Mesenchymal stem cell (in vitro differentiated cells and primary cell): ENCODE results near the gene MICAL3.

ENCODE experiments used
- DNase-seq: peaks from one replicate; pipeline ENCODE4 v3.0.0-alpha.2; 2013
- H2AFZ ChIP-seq: one replicate; pipeline ENCODE4 v1.6.1; 2013; ENCODE audit warnings: low read depth, mild to moderate bottlenecking, control low read depth, inconsistent platforms, low read length, moderate library complexity
- H2AK5ac ChIP-seq: 2 replicates; pipeline ENCODE4 v1.6.1; 2013; ENCODE audit warnings: low read length, moderate library complexity, mild to moderate bottlenecking, inconsistent platforms; ENCODE audit not compliant: severe bottlenecking
- H2BK120ac ChIP-seq: one replicate; pipeline ENCODE4 v1.6.1; 2013; ENCODE audit warnings: low read depth, mild to moderate bottlenecking, inconsistent platforms, low read length, moderate library complexity
- H2BK12ac ChIP-seq, 2 experiments: one replicate each; pipeline ENCODE4 v1.6.1; 2013; ENCODE audit warnings: inconsistent platforms in 2 of 2, low read length in 2 of 2, mild to moderate bottlenecking in 2 of 2, moderate library complexity in 2 of 2, control low read depth in 1 of 2
- H2BK15ac ChIP-seq: one replicate; pipeline ENCODE4 v1.6.1; 2013; ENCODE audit warnings: mild to moderate bottlenecking, low read depth, inconsistent platforms; ENCODE audit not compliant: poor library complexity, severe bottlenecking
- H2BK5ac ChIP-seq: 2 replicates; pipeline ENCODE4 v1.6.1; 2013; ENCODE audit warnings: low read depth, mild to moderate bottlenecking, low read length, control low read depth, inconsistent platforms; ENCODE audit not compliant: poor library complexity, severe bottlenecking
- H3K14ac ChIP-seq, 2 experiments: one replicate each; pipeline ENCODE4 v1.6.1; 2013; ENCODE audit warnings: inconsistent platforms in 2 of 2, low read length in 2 of 2, control low read depth in 1 of 2, mild to moderate bottlenecking in 1 of 2, moderate library complexity in 1 of 2
- H3K18ac ChIP-seq, 2 experiments: one replicate each; pipeline ENCODE4 v1.6.1; 2013; ENCODE audit warnings: inconsistent platforms in 2 of 2, low read length in 2 of 2, control low read depth in 1 of 2, low read depth in 1 of 2, mild to moderate bottlenecking in 1 of 2
- H3K23ac ChIP-seq, 2 experiments: one replicate each; pipeline ENCODE4 v1.6.1; 2013; ENCODE audit warnings: inconsistent platforms in 2 of 2, low read length in 2 of 2, mild to moderate bottlenecking in 2 of 2, moderate library complexity in 2 of 2, control low read depth in 1 of 2
- H3K27ac ChIP-seq: 2 replicates; pipeline ENCODE4 v1.5.1; 2013; ENCODE audit warnings: mild to moderate bottlenecking, moderate library complexity, low read length, control low read depth, inconsistent platforms; ENCODE audit not compliant: poor library complexity, severe bottlenecking
- H3K27me3 ChIP-seq, 2 experiments: 2 replicates each; pipeline versions ENCODE4 v1.6.1 to v1.7.0; 2013; ENCODE audit warnings: low read length in 2 of 2, mild to moderate bottlenecking in 2 of 2, moderate library complexity in 2 of 2, control low read depth in 1 of 2, inconsistent platforms in 1 of 2; ENCODE audit not compliant: control insufficient read depth in 1 of 2, insufficient read depth in 1 of 2
- H3K36me3 ChIP-seq, 2 experiments: 2 replicates each; pipeline versions ENCODE4 v1.6.1 to v1.7.0; 2013; ENCODE audit warnings: low read length in 2 of 2, control low read depth in 1 of 2, inconsistent platforms in 1 of 2, low read depth in 1 of 2, mild to moderate bottlenecking in 1 of 2; ENCODE audit not compliant: insufficient read depth in 2 of 2, control insufficient read depth in 1 of 2
- H3K4ac ChIP-seq, 2 experiments: one replicate each; pipeline ENCODE4 v1.6.1; 2013; ENCODE audit warnings: inconsistent platforms in 2 of 2, low read length in 2 of 2, mild to moderate bottlenecking in 2 of 2, moderate library complexity in 2 of 2, control low read depth in 1 of 2, low read depth in 1 of 2
- H3K4me1 ChIP-seq: 2 replicates; pipeline ENCODE4 v1.6.1; 2013; ENCODE audit warnings: low read depth, low read length, control low read depth; ENCODE audit not compliant: control insufficient read depth, insufficient read depth
- H3K4me2 ChIP-seq: 2 replicates; pipeline ENCODE4 v1.6.1; 2013; ENCODE audit warnings: low read length, mild to moderate bottlenecking, inconsistent platforms; ENCODE audit not compliant: poor library complexity, severe bottlenecking
- H3K4me3 ChIP-seq, 2 experiments: 2 replicates each; pipeline versions ENCODE4 v1.5.1 to v1.7.0; 2013; ENCODE audit warnings: low read length in 2 of 2, mild to moderate bottlenecking in 2 of 2, control low read depth in 1 of 2, low read depth in 1 of 2; ENCODE audit not compliant: insufficient read depth in 1 of 2
- H3K79me1 ChIP-seq: replicated peaks from 2 replicates; pipeline ENCODE4 v1.6.1; 2013; ENCODE audit warnings: mild to moderate bottlenecking, control low read depth, low read length, inconsistent platforms; ENCODE audit not compliant: poor library complexity, severe bottlenecking
- H3K9ac ChIP-seq: 2 replicates; pipeline ENCODE4 v1.7.0; 2013; ENCODE audit warnings: mild to moderate bottlenecking, low read length, moderate library complexity
- H3K9me3 ChIP-seq: 2 replicates; pipeline ENCODE4 v1.7.0; 2013; ENCODE audit warnings: mild to moderate bottlenecking, low read length; ENCODE audit not compliant: control insufficient read depth
- H4K8ac ChIP-seq: one replicate; pipeline ENCODE4 v1.6.1; 2013; ENCODE audit warnings: inconsistent platforms, mild to moderate bottlenecking, low read length, moderate library complexity
- H4K91ac ChIP-seq: one replicate; pipeline ENCODE4 v1.6.1; 2013; ENCODE audit warnings: mild to moderate bottlenecking, low read length, inconsistent platforms
- WGBS: methylation state at CpG from one replicate; pipeline ENCODE4 v1.1.7; 2013; ENCODE audit warnings: mixed read lengths; 5-methylcytosine and 5-hydroxymethylcytosine counted together

The MICAL3 gene

GRCh38 chr22:17897426-17897825 is 126.9 kb downstream of the MICAL3 start:
- Histone ChIP-seq H3K9ac (no peak overlapping the region), H2BK120ac (no peak overlapping the region), H2BK5ac (no peak overlapping the region), H2AFZ (no peak overlapping the region), H3K36me3 (peaks cover 60 to 84% of the 10 kb centered on the region in 2 experiments), H3K27ac (no peak overlapping the region), H3K14ac (no peak overlapping the region), H3K4me2 (no peak overlapping the region), H2AK5ac (no peak overlapping the region), H3K4me3 (no peak overlapping the region), H3K4me1 (no peaks in the 10 kb centered on the region), H3K23ac (no peak overlapping the region), H4K91ac (no peak overlapping the region), H3K27me3 (no peaks in the 10 kb centered on the region), H4K8ac (no peak overlapping the region), H3K79me1 (peaks cover 37% of the 10 kb centered on the region), H2BK15ac (no peak overlapping the region), H3K9me3 (no peaks in the 10 kb centered on the region), H2BK12ac (no peak overlapping the region), H3K18ac (no peak overlapping the region), H3K4ac (no peak overlapping the region)
- DNase-seq = no peak
- 100% methylated on average over 1 of the region's 2 CpGs for WGBS

- Histone ChIP-seq H3K36me3 (peaks cover 55 to 83% of the 10 kb centered on the region in 2 experiments), H2BK15ac (no peak overlapping the region), H2AK5ac (no peak overlapping the region), H3K4me1 (peaks cover 2% of the 10 kb centered on the region), H3K27ac (no peak overlapping the region), H3K79me1 (peaks cover 37% of the 10 kb centered on the region), H4K91ac (no peak overlapping the region), H3K9ac (no peak overlapping the region), H3K14ac (no peak overlapping the region), H3K4me2 (no peak overlapping the region), H2BK5ac (no peak overlapping the region), H2BK120ac (no peak overlapping the region), H3K23ac (no peak overlapping the region), H3K9me3 (no peaks in the 10 kb centered on the region), H3K18ac (no peak overlapping the region), H3K27me3 (no peaks in the 10 kb centered on the region), H2AFZ (no peak overlapping the region), H4K8ac (no peak overlapping the region), H3K4me3 (no peak overlapping the region), H3K4ac (no peak overlapping the region), H2BK12ac (no peak overlapping the region)
- DNase-seq = no peak
- WGBS = 92% methylated on average over 14 of the region's 14 CpGs
These were observed 127.8 kb downstream of the MICAL3 start for GRCh38 chr22:17896586-17896985.

GRCh38 chr22:17893900-17894535 is 130.3 kb downstream of the MICAL3 start:
- H3K9ac ChIP-seq = no peak overlapping the region
- no peak overlapping the region for H3K4ac ChIP-seq
- 96% methylated on average over 7 of the region's 7 CpGs for WGBS
- peaks cover 30% of the 10 kb centered on the region for H3K79me1 ChIP-seq
- no peak overlapping the region for H4K91ac ChIP-seq
- DNase-seq = no peak
- H2AFZ ChIP-seq = no peak overlapping the region
- H2BK12ac ChIP-seq = no peak overlapping the region
- H3K27ac ChIP-seq = no peak overlapping the region
- no peak overlapping the region for H3K4me2 ChIP-seq
- H3K18ac ChIP-seq = no peak overlapping the region
- H3K23ac ChIP-seq = no peak overlapping the region
- peaks cover 38 to 70% of the 10 kb centered on the region in 2 experiments for H3K36me3 ChIP-seq
- H4K8ac ChIP-seq = no peak overlapping the region
- no peak overlapping the region for H2AK5ac ChIP-seq
- no peaks in the 10 kb centered on the region for H3K9me3 ChIP-seq
- no peaks in the 10 kb centered on the region for H3K27me3 ChIP-seq
- H2BK5ac ChIP-seq = no peak overlapping the region
- H3K14ac ChIP-seq = no peak overlapping the region
- H2BK120ac ChIP-seq = no peak overlapping the region
- H3K4me1 ChIP-seq = peaks cover 7% of the 10 kb centered on the region
- H3K4me3 ChIP-seq = no peak overlapping the region
- H2BK15ac ChIP-seq = no peak overlapping the region

GRCh38 chr22:17892376-17892775 is 132.0 kb downstream of the MICAL3 start:
- H3K4me1 ChIP-seq = peaks cover 7% of the 10 kb centered on the region
- H3K14ac ChIP-seq = no peak overlapping the region
- peaks cover 28% of the 10 kb centered on the region for H3K79me1 ChIP-seq
- no peak overlapping the region for H3K4me2 ChIP-seq
- no peak overlapping the region for H3K4ac ChIP-seq
- H4K8ac ChIP-seq = no peak overlapping the region
- no peaks in the 10 kb centered on the region for H3K9me3 ChIP-seq
- H2BK12ac ChIP-seq = no peak overlapping the region
- H3K27me3 ChIP-seq = no peaks in the 10 kb centered on the region
- H3K4me3 ChIP-seq = no peak overlapping the region
- no peak overlapping the region for H3K9ac ChIP-seq
- no peak overlapping the region for H3K23ac ChIP-seq
- no peak overlapping the region for H2BK5ac ChIP-seq
- DNase-seq = no peak
- H3K27ac ChIP-seq = no peak overlapping the region
- H2BK15ac ChIP-seq = no peak overlapping the region
- no peak overlapping the region for H4K91ac ChIP-seq
- H2AFZ ChIP-seq = no peak overlapping the region
- no peak overlapping the region for H2BK120ac ChIP-seq
- H3K36me3 ChIP-seq = peaks cover 42 to 71% of the 10 kb centered on the region in 2 experiments
- WGBS = 97% methylated on average over 3 of the region's 4 CpGs
- H3K18ac ChIP-seq = no peak overlapping the region
- no peak overlapping the region for H2AK5ac ChIP-seq
